GM13977 (cell line): ENCODE results near the gene XRCC4.

Experiments
- DNase-seq: peaks from one replicate; pipeline ENCODE4 v3.0.0; 2012; ENCODE audit warnings: low spot score
- in situ Hi-C: fragments of 300-500 bp; cut with MboI; formaldehyde crosslinking; loops from one replicate; pipeline ENCODE4 v1.12.0; 2022; ENCODE audit warnings: low sequenced_read_pairs, low pct_unique_long_range_greater_than_20kb, mixed read lengths, inconsistent platforms; ENCODE audit not compliant: unreplicated experiment
- TF ChIP-seq, protein P1 (sequence below): IDR thresholded peaks from 2 replicates; pipeline ENCODE4 v1.5.1; 2012; ENCODE audit warnings: mild to moderate bottlenecking, control low read depth; ENCODE audit not compliant: insufficient read depth; ENCODE audit errors: extremely low read depth, missing control alignments

Gene XRCC4

GRCh38 chr5:83227611-83228010, 150.3 kb downstream of the XRCC4 start:
- in situ Hi-C loops, result no loop called here
- DNase-seq, result no peak
- TF ChIP-seq, protein P1, sequence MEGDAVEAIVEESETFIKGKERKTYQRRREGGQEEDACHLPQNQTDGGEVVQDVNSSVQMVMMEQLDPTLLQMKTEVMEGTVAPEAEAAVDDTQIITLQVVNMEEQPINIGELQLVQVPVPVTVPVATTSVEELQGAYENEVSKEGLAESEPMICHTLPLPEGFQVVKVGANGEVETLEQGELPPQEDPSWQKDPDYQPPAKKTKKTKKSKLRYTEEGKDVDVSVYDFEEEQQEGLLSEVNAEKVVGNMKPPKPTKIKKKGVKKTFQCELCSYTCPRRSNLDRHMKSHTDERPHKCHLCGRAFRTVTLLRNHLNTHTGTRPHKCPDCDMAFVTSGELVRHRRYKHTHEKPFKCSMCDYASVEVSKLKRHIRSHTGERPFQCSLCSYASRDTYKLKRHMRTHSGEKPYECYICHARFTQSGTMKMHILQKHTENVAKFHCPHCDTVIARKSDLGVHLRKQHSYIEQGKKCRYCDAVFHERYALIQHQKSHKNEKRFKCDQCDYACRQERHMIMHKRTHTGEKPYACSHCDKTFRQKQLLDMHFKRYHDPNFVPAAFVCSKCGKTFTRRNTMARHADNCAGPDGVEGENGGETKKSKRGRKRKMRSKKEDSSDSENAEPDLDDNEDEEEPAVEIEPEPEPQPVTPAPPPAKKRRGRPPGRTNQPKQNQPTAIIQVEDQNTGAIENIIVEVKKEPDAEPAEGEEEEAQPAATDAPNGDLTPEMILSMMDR, result no peak

GRCh38 chr5:83230511-83230910, 153.2 kb downstream of the XRCC4 start:
- no peak for DNase-seq
- in situ Hi-C loops, result no loop called here
- TF ChIP-seq, protein P1, result no peak

DNA sequence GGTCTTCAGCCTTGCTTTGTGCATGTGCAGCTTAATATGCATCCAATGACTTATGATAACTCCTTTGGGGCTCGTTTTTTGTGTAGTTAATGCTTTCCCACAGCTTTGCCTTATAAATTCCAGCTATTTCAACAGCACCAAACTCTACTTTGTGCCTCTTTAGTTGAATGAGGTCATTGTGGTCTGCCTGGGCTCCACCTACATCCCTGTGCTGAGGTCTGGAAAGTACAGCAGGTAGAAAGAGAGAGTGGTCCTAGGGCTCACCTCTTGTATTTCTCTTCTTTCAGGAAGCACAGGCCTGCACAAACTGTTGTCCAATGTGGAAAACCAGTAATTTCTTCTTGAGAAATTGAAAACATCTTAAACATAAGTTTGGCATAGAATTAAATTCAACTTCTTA, 167.2 kb downstream of the XRCC4 start:
- TF ChIP-seq, protein P1, result no peak
- in situ Hi-C loops, result no loop called here
- no peak for DNase-seq

DNA sequence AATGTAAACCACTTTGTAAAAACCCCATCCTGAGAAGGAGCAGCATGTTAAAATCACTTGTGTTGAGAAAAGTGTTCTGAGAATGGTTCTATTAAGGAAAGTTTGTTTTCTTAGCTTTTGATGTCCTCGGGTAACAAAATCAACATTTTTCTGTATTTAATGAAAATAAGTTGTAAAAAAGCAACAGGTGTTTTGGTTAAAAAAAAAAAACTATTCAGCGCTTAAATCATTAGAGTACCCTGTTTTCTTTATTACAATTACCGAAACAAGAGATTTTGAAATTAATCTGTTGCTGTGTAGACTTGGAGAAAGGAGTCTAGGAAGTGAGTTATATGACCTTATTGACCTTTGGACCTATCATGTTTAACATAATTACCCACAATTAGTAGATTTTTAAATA, 167.7 kb downstream of the XRCC4 start:
- DNase-seq, result no peak
- TF ChIP-seq, protein P1, result no peak
- in situ Hi-C loops, result no loop called here

DNA sequence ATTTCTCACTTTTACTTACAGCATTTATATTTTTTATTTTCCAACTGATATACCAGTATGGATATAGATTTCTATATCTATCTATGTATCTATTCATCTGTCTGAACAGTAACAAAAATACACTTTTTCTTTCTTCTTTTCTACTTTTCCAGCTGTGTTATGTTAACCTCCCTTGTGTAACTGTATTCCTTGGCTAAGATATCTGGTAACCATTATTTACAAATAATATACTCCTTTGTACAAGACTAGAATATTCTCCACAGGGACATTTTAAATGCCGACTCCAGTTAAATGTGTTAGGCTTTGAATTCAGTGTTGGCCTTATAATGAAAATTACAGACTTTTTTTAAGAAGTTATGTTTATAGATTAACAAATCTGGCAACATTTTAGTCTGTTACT, 168.7 kb downstream of the XRCC4 start:
- DNase-seq, result no peak
- in situ Hi-C loops, result no loop called here
- TF ChIP-seq, protein P1, result no peak

- no peak for DNase-seq
- TF ChIP-seq, protein P1, result no peak
- in situ Hi-C loops, result no loop called here
These were observed 171.8 kb downstream of the XRCC4 start for GRCh38 chr5:83249156-83249555.

DNA sequence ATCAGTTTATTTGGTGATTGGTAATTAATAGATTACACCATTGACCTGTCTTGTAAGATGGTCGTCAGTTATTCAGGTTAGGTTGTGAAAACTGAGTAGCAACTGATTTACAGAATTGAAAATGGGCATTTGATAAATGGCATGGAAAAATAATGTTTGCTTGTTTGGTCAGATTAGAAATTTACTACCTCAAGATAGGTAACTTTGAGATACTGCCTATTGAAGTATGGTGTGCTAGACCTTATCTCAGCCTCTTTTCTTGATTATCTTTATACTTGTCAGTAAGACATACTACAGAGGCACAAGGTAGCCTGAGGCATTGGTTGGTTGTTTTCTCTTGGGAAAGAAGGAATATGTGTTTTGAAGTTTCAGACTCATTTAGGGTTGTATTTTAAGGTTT, 174.5 kb downstream of the XRCC4 start:
- TF ChIP-seq, protein P1, result no peak
- in situ Hi-C loops, result no loop called here
- DNase-seq, result no peak
